ENCODE data around the gene ZNF354C.

The ZNF354C gene

DNA sequence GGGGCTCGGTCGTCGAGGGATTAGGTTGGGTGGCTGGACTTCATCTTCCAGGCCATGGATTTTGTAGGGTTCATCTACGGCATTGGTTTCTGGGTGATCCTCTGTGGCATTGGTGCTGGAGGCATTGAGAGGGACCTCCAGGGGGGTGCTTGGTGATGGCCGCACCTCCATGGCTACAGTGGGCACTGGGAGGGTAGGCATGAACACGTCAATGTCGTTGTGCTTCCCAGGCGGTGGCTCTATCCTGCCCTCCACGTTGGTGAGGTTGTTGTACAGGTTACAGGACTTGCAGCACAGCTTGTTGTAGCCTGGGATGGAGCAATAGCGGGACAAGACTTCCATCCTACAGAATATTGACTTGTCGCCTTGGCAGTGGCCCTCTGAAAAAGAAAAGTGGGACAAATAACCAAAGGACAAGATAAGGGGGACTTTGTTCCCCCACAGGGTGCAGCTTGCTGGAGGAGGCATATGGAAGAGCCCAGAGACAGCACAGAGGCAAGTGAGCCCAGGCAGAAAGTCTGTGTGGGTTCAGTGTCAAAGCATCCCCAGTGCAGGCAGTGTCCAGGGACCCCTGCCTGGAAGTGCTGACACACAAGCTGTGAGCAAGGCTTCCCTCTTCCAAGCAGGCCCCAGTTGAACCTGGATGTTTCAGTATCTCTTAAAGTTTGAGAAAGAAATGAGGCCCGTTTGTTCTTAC lies 53.9 kb downstream of the ZNF354C start:
- no peak for DNase-seq (ENCODE audit: low spot score)

GRCh38 chr5:179114756-179115155 lies 54.6 kb downstream of the ZNF354C start:
- no peak for DNase-seq (ENCODE audit: low spot score)

DNA sequence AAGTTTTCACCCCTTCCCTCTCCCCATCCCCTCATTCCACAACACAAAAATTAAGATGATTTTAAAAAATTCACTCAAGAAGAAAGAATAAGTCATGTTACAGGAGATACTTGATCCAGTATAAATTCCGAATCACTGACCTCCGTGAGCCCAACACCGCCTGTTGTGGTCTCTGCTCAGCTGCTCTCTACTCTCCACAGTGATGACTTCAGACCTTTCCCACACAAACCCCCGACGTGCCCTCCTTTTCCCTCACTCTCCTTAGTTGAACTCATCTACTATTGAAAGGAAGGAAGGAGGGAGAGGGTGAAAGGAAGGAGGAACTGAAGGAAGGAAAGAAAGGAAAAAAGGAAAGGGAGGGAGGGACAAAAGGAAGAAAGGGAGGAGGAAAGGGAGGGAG lies 55.1 kb downstream of the ZNF354C start:
- DNase-seq (ENCODE audit: low spot score) = no peak

DNA sequence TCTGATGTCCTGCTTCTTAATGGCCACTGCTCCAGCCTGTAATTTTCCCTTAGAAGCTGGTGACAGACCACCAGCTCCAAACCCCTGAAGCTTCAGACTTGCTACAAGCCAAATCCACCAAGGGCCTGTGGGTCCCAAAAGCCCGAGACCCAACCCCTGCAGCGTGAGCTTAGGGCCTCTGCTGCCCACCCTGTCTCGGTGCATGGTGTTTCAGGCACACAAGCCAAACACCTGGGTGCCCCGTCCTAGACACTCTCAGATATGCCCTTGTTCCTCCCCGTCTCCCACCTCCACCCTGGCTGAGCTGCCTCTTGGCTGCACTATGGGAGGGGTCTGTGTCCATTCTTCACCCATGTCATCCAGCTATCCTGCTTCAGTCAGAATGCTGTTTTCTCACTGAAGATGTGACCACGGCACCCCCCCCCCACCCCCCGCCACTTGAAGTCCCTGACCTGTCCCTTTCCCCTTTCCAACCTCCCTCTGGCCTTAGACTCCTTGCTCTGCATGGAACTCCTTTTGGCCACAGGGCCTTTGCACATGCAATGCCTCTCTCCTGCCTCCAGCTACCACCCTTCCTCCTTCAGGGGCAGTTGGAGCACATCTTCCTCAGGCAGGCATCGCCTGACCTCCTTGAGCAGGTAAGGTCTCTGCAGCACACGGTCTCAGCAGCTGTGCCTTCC lies 55.8 kb downstream of the ZNF354C start:
- no peak for DNase-seq (ENCODE audit: low spot score)

GRCh38 chr5:179118338-179118737 lies 58.2 kb downstream of the ZNF354C start:
- DNase-seq (ENCODE audit: low spot score) = no peak

GRCh38 chr5:179118756-179119414 lies 58.7 kb downstream of the ZNF354C start:
- no peak for DNase-seq (ENCODE audit: low spot score)

DNA sequence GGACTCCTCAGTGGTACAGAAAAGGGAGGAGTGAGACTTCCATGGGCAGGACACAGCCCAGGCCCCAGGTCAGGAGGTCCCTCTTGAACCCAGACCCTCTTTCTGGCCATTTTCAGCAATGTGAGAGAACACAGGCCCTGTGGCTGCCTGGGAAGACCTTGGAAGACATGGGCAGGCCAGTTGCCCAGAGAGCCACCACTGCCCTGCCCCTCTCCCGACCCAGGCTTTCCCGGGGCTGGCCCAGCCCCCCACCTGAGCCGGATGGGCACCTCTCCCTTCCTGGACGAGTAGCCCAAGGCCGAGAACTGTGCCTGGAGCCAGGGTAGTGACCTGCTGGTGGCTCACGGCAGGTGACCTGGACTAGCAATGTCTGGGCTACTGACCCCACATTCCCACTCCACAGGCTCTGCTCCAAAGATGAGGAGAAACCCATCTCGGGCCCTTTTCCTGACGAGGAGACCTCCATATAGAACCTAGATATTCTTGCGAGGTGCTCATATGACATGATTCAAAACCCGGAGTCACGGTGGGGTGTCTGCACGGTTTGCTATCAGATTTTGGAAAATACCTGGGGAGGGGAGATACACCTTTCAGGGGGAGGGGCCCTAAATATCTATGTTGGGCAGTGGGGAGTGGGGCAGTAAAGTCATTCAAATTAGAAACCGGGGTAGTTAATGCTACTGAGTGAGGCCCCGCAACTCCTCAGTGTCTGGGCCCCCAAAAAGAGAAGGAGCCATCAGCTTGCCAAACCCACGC lies 59.4 kb downstream of the ZNF354C start:
- DNase-seq (ENCODE audit: low spot score) = no peak

DNA sequence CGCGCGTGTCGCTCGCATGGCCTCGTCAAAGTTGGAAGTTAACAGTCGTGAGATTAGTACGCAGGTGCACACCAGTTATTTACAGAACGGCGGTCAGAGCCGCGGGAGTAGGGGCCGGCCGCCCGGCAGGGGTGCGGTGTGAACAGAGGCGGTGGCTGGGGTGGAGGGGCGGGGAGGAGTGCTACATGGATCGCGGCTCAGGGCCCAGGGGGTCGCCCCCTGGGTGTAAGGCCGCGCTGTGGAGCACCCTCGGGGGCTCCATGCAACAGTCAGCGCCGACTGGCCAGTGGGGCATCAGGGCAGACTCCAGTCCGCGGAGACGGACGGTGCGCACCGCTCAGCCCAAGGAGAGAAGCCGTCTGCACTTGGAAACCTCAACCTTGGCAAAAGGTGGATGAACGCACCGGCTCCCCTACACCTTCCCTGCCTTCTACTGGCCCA lies 60.3 kb downstream of the ZNF354C start:
- no peak for DNase-seq (ENCODE audit: low spot score)

- DNase-seq (ENCODE audit: low spot score) = no peak
Observed at GRCh38 chr5:179120951-179121666, 60.9 kb downstream of the ZNF354C start.

GRCh38 chr5:179121667-179122111 lies 61.5 kb downstream of the ZNF354C start:
- no peak for DNase-seq (ENCODE audit: low spot score)

- no peak for DNase-seq (ENCODE audit: low spot score)
Observed at GRCh38 chr5:179122411-179123108, 62.4 kb downstream of the ZNF354C start.

- no peak for DNase-seq (ENCODE audit: low spot score)
Observed at GRCh38 chr5:179123109-179123426, 62.9 kb downstream of the ZNF354C start.

- no peak for DNase-seq (ENCODE audit: low spot score)
Observed at GRCh38 chr5:179123491-179124272, 63.5 kb downstream of the ZNF354C start.

- DNase-seq (ENCODE audit: low spot score) = no peak
Observed at GRCh38 chr5:179124273-179124852, 64.2 kb downstream of the ZNF354C start.

DNA sequence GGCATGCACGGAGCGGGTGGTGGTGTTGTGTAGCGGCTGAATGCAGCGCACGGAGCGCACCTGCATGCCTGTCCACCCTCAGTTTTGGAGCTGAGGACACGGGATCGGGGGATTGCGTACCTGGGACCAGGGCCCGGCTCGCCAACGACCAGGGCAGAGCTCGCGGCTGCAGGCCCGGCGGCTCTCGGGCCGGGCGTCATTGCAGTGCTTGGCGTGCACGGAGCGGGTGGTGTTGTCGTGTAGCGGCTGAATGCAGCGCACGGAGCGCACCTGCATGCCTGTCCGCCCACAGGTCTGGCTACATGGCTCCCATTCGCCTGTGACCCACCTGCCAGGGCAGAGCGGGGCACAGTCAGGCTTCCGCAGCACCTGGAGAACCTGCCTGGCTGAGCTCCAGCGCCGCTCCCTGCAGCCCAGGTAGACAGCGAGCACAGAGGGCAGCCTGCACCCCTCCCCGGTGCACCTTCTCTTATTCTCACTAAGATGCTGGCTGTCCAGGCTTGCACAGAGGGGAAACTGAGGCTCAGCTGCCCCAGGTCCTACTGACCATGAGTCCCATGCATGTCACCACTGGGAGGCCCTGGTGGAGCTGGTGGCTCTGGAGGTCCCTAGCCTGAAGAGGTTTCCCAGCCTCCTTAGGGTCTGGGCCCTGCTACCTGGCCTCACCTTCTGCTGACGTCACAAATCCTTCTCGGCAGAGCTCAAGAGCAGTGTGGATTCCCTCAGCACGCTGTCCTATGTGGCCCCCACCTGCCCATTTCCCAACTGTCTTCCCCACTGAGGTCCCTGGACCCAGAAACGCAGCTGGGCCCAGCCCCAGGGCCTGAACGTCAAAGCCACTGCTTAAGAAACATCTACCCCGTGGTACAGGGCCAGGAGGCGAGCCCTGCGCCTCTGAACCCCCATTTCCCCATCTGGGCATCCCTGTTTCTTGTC lies 64.9 kb downstream of the ZNF354C start:
- no peak for DNase-seq (ENCODE audit: low spot score)

DNA sequence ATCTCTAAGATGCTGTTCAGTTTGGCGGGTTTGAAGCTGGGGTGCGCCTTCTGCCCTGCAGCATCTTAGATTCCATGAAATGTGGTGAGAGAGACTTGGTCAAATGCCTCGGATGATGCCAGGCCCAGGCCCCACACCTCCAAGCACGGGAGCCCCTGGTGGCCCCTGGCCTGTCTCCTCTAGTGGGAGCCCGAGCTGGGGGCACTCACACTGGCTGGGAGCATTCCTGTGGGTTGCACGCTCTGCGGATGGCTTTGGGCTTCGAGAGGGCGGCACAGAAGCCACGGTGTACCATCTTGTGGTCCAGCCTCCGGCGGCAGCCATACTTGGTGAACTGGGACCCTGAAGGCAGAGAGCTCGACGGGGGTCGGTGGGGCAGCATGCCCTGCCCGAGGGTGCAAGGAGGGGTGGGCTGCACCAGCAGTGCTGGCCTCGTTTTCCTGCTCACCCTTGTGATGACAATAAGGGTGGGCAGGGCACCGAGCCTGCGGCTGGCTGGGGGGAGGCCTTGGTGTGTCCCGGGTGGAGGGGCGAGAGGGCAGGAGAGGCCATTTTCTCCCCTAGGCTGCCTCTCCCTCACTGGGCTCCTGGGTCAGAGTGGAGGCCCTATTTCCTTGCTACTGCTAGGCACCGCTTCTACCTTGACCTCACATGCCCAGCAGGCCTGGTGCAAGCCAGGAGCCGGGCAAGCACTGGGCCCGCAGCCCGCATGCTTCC lies 65.8 kb downstream of the ZNF354C start:
- no peak for DNase-seq (ENCODE audit: low spot score)

DNA sequence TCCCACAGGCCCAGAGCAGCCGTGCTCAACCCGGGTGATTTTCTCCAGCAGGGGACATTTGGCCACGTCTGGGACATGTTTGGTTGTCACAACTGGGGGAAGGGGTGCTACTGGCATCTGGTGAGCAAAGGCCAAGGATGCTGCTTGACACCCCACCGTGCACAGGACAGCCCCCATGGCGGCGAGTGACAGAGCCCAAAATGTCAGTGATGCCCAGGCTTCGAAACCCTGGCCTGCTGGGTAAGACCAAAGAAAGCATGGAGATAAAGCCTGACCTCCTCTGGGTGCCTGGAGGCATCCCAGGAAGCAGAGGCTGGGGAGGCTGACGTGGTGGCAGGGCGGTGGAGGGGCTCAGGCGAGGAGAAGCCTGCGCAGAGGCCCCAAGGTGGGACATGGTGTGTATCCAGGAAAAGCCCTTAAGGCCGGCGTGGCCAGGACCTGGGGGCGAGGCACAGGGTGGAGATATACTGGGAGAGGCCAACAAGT lies 66.4 kb downstream of the ZNF354C start:
- DNase-seq (ENCODE audit: low spot score) = no peak

All from AG08395 (cell line).